T-helper 2 cell treated with Interferon-gamma antibody and Interleukin-4, amounts not matched to agents 5 μg/mL and 100 μg/mL, for 36 hours (primary cell): ENCODE data around the gene GCNA.

ENCODE experiments used
- DNase-seq: peaks from one replicate; pipeline ENCODE4 v3.0.0; 2021; ENCODE audit warnings: low spot score
- H3K27ac Mint-ChIP-seq: one replicate; pipeline ENCODE4 v1.8.0; 2021; ENCODE audit warnings: mild to moderate bottlenecking, mixed read lengths
- H3K27me3 Mint-ChIP-seq: one replicate; pipeline ENCODE4 v1.8.0; 2021; ENCODE audit warnings: low read depth, mixed read lengths
- H3K36me3 Mint-ChIP-seq: one replicate; pipeline ENCODE4 v1.8.0; 2021; ENCODE audit warnings: low read depth, mixed read lengths
- H3K4me1 Mint-ChIP-seq: one replicate; pipeline ENCODE4 v1.8.0; 2021; ENCODE audit warnings: low read depth, mixed read lengths
- H3K4me3 Mint-ChIP-seq: one replicate; pipeline ENCODE4 v1.8.0; 2022; ENCODE audit warnings: mild to moderate bottlenecking, moderate library complexity, mixed read lengths
- H3K9me3 Mint-ChIP-seq: one replicate; pipeline ENCODE4 v1.8.0; 2021; ENCODE audit warnings: mixed read lengths

Gene GCNA

GRCh38 chrX:71612256-71612655 is 34.0 kb downstream of the GCNA start:
- peaks cover 40% of the 10 kb centered on the region for H3K4me1 Mint-ChIP-seq
- H3K27me3 Mint-ChIP-seq, result no peaks in the 10 kb centered on the region
- H3K36me3 Mint-ChIP-seq, result peaks cover 63% of the 10 kb centered on the region
- no peak overlapping the region for H3K4me3 Mint-ChIP-seq
- no peak for DNase-seq
- H3K27ac Mint-ChIP-seq, result no peak overlapping the region
- H3K9me3 Mint-ChIP-seq, result no peaks in the 10 kb centered on the region

DNA sequence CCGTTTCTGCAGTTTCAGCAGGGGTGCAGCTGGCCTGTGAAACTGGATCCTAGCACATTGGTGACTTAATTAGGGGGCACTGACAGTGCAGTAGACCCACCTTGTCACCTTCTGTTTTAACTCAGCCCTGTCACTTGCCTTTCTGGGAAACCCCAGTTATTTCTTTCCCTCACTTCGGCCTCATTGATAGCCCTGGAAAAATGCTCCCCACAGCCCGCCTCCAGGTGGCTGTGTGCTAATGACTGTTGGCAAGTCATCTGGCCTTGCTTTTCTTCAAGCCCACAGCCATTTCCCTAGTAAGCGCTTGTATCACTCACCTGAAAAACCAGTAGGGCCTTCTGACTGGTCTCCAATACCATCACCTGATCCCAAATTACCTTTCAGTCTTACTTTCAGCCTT is 36.8 kb downstream of the GCNA start:
- Mint-ChIP-seq H3K4me1 (peaks cover 40% of the 10 kb centered on the region), H3K9me3 (no peaks in the 10 kb centered on the region), H3K4me3 (no peak overlapping the region), H3K36me3 (peaks cover 46% of the 10 kb centered on the region), H3K27ac (peak overlapping the region; percentile 56), H3K27me3 (no peaks in the 10 kb centered on the region)
- no peak for DNase-seq

- Mint-ChIP-seq H3K4me3 (peak overlapping the region; percentile 90), H3K9me3 (no peaks in the 10 kb centered on the region), H3K27me3 (no peaks in the 10 kb centered on the region), H3K4me1 (peaks cover 42% of the 10 kb centered on the region), H3K36me3 (peaks cover 43% of the 10 kb centered on the region), H3K27ac (peak overlapping the region; percentile 56)
- DNase-seq, result no peak
Measured at GRCh38 chrX:71615954-71616353, 37.7 kb downstream of the GCNA start.

DNA sequence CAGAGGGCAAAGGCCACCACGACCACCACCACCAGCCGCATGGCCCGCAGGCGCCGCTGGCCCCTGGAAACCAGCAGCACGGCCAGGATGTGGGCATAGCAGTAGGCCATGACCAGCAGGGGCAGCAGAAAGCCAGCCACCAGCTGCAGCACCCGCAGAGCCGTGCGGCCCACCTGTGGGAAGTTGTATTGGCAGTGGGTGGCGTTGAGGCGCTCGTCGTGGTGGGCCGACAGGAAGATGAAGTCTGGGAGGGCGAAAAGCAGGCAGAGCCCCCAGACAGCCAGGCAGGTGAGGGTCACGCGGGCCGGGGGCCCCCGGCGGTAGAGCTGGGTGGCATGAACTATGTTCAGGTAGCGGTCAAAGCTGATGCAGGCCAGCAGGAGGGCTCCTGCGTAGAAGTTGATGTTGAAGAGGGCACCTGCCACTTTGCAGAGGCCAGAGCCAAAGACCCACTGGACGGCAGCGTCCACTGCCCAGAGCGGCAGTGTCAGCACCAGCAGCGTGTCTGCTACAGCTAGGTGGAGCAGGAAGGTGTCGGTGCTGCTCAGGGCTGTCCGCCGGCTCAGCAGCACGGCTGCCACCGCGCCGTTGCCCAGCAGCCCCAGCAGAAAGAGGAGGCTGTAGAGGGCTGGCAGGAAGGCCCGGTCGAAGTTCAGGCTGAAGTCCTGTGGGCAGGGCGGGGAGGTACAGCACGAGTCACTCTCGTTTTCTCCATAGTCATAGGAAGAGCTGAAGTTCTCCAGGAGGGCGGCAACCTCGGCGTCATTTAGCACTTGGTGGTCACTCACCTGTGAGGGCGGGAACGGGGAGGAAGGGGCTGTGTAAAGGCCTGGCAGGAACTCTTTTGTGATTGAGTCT is 38.7 kb downstream of the GCNA start:
- DNase-seq, result no peak
- peaks cover 46% of the 10 kb centered on the region for H3K4me1 Mint-ChIP-seq
- H3K27me3 Mint-ChIP-seq, result no peaks in the 10 kb centered on the region
- no peaks in the 10 kb centered on the region for H3K9me3 Mint-ChIP-seq
- H3K36me3 Mint-ChIP-seq, result peaks cover 34% of the 10 kb centered on the region
- peak overlapping the region; percentile 87 for H3K27ac Mint-ChIP-seq
- H3K4me3 Mint-ChIP-seq, result peak overlapping the region; percentile 90

DNA sequence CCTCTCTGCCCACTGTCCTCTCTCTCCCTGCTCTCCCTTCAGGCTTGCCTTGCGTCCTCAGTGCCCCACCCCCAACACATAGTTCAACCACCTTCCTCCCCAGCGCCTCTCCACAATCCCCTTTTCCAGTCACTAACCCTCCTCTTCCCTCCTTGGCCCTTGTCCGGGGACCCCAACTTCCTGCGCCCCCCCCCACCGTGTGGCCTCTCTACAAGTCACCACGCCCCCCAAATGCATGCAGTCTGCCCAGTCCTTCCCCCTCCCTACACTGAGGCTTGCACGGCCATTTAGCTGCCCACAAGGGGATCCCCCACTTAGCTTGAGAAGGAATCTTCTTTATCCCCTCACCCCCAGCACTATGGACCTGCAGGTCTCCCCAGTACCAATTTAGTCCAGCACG is 39.5 kb downstream of the GCNA start:
- no peaks in the 10 kb centered on the region for H3K9me3 Mint-ChIP-seq
- H3K4me1 Mint-ChIP-seq, result peaks cover 48% of the 10 kb centered on the region

DNA sequence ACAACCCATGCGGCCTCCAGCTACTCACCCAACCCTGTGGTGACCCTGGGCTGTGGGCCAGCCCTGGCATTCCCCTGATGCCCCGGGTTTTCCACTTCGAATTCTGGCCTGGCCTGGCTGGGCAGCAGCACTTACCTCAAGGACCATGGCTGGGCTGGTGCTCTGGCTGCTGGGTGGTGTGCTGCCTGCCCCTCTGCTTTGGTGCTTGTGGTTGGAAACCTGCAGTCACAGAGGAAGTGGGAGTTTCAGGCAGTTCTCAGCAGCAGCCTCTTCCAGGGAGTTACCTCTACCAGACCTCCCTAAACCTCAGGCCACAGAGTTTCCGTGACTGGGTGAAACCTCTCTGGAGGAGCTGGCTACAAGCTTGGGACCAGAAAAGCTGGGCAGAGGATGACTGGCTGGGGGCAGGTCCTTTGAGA is 40.1 kb downstream of the GCNA start, which contains the start of gene CXCR3:
Gene CXCR3 (minus strand): TSS at position 209 of the 419 bp plus-strand sequence. CDS start 62 bp downstream, at position 147.
- H3K27me3 Mint-ChIP-seq, result no peaks in the 10 kb centered on the region
- H3K4me3 Mint-ChIP-seq, result peak within 1 kb of the TSS; percentile 90
- H3K9me3 Mint-ChIP-seq, result no peaks in the 10 kb centered on the region
- H3K27ac Mint-ChIP-seq, result peak within 1 kb of the TSS; percentile 87
- peak; percentile 80 for DNase-seq
- H3K36me3 Mint-ChIP-seq, result peaks cover 26% of the 10 kb centered on the region
- peaks cover 51% of the 10 kb centered on the region for H3K4me1 Mint-ChIP-seq

More for the DNA sequence above, 39.5 kb downstream of the GCNA start:
- H3K27ac Mint-ChIP-seq, result peak overlapping the region; percentile 87
- H3K36me3 Mint-ChIP-seq, result peaks cover 30% of the 10 kb centered on the region
- peak overlapping the region; percentile 90 for H3K4me3 Mint-ChIP-seq
- no peak for DNase-seq
- H3K27me3 Mint-ChIP-seq, result no peaks in the 10 kb centered on the region

- Mint-ChIP-seq H3K4me3 (peak overlapping the region; percentile 90), H3K9me3 (no peaks in the 10 kb centered on the region), H3K36me3 (peaks cover 26% of the 10 kb centered on the region), H3K27ac (peak overlapping the region; percentile 87), H3K27me3 (no peaks in the 10 kb centered on the region), H3K4me1 (peaks cover 53% of the 10 kb centered on the region)
- DNase-seq, result no peak
Measured at GRCh38 chrX:71618787-71619186, 40.5 kb downstream of the GCNA start.

DNA sequence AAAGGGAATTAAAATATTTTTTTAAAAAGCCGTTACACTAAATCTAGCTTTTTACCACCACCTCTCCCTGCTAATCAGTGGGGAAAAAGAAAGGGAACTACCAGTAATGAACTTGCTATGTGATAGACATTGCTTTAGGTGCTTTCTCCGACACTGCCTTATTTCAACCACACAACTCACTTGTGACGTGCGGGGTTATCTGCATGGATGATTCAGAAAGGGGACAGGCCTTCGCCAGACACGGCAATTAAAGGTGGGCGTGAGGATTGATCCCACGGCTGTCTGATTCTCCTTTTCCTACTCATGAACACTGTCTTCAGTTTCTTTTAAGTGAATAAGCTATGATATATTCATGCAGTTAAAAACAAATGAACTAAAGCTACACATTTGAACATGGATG is 41.0 kb downstream of the GCNA start:
- peaks cover 26% of the 10 kb centered on the region for H3K36me3 Mint-ChIP-seq
- peaks cover 55% of the 10 kb centered on the region for H3K4me1 Mint-ChIP-seq
- peak overlapping the region; percentile 87 for H3K27ac Mint-ChIP-seq
- no peaks in the 10 kb centered on the region for H3K9me3 Mint-ChIP-seq
- peak; percentile 76 for DNase-seq
- H3K27me3 Mint-ChIP-seq, result no peaks in the 10 kb centered on the region
- peak overlapping the region; percentile 90 for H3K4me3 Mint-ChIP-seq

- DNase-seq, result no peak
- Mint-ChIP-seq H3K4me3 (no peak overlapping the region), H3K27ac (no peak overlapping the region), H3K27me3 (no peaks in the 10 kb centered on the region), H3K9me3 (no peaks in the 10 kb centered on the region), H3K4me1 (peaks cover 53% of the 10 kb centered on the region), H3K36me3 (peaks cover 22% of the 10 kb centered on the region)
Measured at GRCh38 chrX:71619986-71620385, 41.7 kb downstream of the GCNA start.

DNA sequence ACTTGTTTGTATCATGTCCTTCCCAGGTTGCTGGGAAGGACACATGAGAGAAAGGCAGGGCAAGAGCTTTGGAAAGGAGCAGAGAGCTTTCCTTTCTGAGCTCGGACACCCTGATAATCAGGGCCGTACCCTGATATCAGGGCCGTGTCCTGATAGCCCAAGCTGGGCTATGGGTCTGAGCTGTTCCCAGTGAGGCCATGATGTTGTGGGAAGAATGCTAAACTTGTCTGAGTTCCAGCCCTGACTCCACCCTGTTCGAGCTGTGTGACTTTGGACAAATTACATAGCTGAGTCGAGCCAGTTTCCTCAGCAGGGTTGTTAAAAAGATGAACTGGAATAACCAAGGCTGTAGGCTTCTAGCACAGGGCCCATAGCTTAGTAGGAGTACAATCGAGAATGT is 43.4 kb downstream of the GCNA start:
- no peak for DNase-seq
- peaks cover 43% of the 10 kb centered on the region for H3K4me1 Mint-ChIP-seq
- H3K27ac Mint-ChIP-seq, result peak overlapping the region; percentile 72
- H3K36me3 Mint-ChIP-seq, result peaks cover 11% of the 10 kb centered on the region
- H3K27me3 Mint-ChIP-seq, result no peaks in the 10 kb centered on the region
- no peak overlapping the region for H3K4me3 Mint-ChIP-seq
- no peaks in the 10 kb centered on the region for H3K9me3 Mint-ChIP-seq

GRCh38 chrX:71622032-71622575 is 43.9 kb downstream of the GCNA start:
- DNase-seq, result no peak
- Mint-ChIP-seq H3K4me1 (peaks cover 42% of the 10 kb centered on the region), H3K27ac (peak overlapping the region; percentile 91), H3K4me3 (no peak overlapping the region), H3K9me3 (no peaks in the 10 kb centered on the region), H3K27me3 (no peaks in the 10 kb centered on the region), H3K36me3 (peaks cover 6% of the 10 kb centered on the region)

DNA sequence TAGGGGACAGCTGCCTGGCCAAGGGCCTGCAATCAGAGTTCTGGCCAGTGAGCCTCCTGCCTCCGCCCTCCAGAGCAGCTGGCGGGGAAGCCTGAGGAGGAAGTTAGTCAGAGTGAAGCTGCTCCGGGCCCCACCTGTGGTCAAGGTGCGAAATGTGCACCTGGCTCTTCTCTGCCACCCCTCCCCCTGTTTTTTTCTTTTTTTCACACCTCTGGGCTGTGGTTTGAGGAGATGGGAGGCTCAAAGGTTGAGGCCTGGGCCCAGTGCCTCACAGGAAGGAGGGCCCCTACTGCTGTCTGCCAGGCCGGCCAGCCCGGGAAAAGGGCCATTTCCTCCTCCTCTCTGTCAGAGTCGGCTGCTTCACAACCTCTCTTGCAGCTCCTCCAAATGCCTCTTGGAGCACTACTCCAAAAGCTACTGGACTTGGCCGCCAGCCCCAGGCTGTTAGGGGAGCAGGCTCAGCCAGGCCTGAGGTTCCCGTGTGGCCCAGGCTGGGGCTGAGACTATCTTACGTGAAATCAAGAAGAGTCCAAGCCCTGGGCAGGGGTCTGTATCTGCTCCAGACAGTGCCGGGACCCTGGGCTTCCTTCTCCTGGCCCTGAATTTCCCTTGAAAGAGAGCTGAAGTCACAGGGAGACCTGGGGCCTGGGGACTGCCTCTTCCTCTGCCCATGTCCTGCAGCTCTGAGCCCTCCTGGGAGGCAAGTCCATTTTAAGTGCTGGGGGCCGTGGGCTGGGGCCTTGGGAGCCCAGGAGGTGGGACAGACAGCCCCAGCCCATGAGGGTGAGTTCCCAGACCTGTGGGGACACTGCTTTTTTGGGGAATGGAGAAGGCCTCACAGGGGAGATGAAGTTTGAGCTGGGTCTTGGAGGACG is 44.6 kb downstream of the GCNA start:
- Mint-ChIP-seq H3K36me3 (peaks cover 2% of the 10 kb centered on the region), H3K27ac (peak overlapping the region; percentile 91), H3K9me3 (no peaks in the 10 kb centered on the region), H3K27me3 (no peaks in the 10 kb centered on the region), H3K4me1 (peaks cover 38% of the 10 kb centered on the region), H3K4me3 (peak overlapping the region; percentile 72)
- DNase-seq, result peak; percentile 37

DNA sequence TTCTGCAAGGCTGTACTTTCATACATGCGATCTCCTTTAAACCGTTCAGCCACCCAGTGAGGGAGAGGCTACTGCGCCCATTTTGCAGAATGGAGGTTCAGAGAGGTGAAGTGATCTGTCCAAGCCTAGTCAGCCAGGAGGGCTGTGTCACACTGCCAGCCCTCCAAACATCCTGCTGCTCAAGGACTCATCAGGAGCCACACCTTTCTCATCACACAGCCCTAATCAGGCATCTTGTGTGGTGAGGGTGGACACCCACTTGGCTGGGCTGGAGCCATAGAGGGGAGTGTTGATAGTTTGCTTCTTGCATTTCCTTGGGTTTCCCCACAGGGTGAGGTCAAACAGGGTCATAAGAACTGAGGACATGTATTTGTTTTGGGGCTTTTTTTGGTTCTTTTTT is 45.5 kb downstream of the GCNA start:
- Mint-ChIP-seq H3K9me3 (no peaks in the 10 kb centered on the region), H3K27ac (peak overlapping the region; percentile 91), H3K4me1 (peaks cover 31% of the 10 kb centered on the region), H3K36me3 (no peaks in the 10 kb centered on the region), H3K4me3 (peak overlapping the region; percentile 39), H3K27me3 (no peaks in the 10 kb centered on the region)
- DNase-seq, result peak; percentile 24

DNA sequence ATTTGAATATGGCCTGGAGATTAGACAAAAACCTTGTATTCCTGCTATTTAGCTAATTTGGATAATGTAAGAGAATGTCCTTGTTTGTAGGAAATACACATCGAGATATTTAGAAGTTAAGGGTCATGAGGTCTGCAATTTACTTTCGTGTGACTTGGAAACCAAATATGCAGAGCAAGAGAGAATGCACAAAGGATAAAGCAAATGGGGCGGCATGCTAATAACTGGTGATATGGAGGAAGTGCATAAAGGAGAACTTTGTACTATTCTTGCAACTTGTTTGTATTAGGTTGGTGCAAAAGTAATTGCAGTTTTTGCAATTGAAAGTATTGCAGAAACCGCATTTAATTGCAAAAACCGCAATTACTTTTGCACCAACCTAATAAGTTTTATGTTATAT is 47.2 kb downstream of the GCNA start:
- no peak for DNase-seq
- Mint-ChIP-seq H3K36me3 (no peaks in the 10 kb centered on the region), H3K4me1 (peaks cover 23% of the 10 kb centered on the region)

More for the DNA sequence above, 47.2 kb downstream of the GCNA start:
- no peaks in the 10 kb centered on the region for H3K27me3 Mint-ChIP-seq
- H3K27ac Mint-ChIP-seq, result no peak overlapping the region
- no peaks in the 10 kb centered on the region for H3K9me3 Mint-ChIP-seq
- H3K4me3 Mint-ChIP-seq, result no peak overlapping the region
